GM21723 (cell line): Measurements from ENCODE around the gene OGFOD3.

ENCODE experiments used
- ATAC-seq: cut with Tn5 transposase; IDR thresholded peaks from one replicate; pipeline ENCODE4 v1.9.1; 2021; ENCODE audit warnings: mild to moderate bottlenecking, moderate library complexity; ENCODE audit not compliant: unreplicated experiment

Gene OGFOD3

DNA sequence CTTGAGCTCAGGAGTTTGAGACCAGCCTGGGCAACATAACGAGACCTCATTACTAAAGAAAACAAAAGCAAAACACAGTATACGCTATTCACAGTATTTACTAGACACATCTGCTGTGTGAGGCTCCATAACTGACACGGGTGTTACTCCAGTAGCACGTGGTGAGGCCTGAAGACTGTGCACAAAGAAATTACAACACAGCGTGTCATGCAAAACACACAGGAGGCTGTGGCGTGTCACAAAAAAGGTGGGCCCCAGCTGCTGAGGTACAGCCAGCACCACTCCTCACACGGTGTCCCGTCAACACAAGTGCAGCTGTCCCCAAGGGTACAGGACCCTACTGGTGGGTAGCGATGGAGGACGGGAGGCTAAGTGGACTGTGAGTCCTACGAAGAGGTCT is 29.5 kb upstream of the OGFOD3 start:
- ATAC-seq, result no peak

DNA sequence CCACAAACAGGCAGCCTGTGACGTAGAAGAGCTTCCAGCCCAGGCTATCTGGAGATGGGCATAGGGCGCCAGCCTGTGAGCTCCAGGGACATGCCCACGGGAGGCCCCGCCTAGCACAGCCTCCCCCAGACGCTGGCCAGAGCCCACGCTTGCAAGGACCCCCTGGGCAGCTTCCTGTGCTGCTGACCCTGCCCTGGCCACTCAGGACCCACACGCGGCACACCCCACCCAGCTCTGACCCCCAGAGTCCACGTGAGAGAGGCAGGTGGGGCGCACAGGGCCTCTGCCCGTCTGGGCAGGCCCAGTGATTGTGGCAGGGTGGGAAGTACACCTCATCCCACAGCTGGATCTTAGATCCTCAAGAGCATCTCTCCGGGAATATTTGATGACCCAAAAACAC is 28.3 kb upstream of the OGFOD3 start:
- ATAC-seq, result no peak

DNA sequence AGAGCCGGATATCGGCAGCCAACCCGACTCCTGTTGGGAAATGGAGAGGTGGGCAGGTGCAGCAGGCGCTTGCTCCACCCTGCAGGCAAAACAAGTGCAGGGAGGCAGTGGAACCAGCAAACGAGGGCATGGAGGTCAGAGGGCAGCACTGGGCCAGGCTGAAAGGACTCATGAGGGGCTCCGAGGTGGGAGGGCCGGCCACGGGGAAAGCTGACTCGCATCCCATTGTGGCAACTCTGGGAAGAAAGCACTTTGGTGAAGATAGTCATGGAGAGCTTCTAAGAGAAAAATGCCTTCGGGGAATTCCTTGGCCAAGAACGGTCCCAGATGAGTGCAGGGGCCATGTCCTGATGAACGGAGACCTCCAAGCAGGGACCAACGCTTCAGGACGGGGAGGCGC is 27.7 kb upstream of the OGFOD3 start:
- no peak for ATAC-seq

GRCh38 chr17:82445542-82445941 is 27.2 kb upstream of the OGFOD3 start:
- no peak for ATAC-seq

DNA sequence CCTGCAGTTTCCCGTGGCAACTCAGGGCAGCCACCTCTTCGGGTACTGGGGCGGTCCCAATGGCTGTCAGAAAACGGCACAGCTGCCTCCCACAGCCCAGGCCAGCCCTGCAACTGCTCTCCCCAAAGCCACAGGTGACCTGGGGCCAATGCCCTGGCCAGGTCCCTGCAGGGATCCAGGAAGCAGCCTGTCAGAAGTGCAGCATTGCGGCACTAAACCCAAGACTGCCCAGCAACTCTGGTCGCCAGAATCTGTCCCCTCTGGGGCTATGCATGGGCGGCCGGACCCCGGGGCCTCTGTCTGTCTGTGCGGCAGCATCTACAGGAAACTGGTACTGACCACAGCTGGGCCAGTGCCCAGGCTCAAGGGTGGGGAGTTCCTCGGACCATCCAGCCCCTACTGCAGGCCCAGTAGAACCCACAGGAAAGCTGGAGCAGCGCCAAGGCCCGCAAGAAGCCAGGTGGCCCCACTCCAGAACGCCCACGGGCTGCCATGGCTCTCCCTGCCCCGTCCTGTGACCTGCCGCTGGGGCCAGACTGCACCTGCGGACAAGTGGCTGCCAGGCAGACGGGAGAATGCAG is 26.6 kb upstream of the OGFOD3 start:
- ATAC-seq, result no peak

GRCh38 chr17:82444284-82444893 is 26.0 kb upstream of the OGFOD3 start:
- no peak for ATAC-seq

DNA sequence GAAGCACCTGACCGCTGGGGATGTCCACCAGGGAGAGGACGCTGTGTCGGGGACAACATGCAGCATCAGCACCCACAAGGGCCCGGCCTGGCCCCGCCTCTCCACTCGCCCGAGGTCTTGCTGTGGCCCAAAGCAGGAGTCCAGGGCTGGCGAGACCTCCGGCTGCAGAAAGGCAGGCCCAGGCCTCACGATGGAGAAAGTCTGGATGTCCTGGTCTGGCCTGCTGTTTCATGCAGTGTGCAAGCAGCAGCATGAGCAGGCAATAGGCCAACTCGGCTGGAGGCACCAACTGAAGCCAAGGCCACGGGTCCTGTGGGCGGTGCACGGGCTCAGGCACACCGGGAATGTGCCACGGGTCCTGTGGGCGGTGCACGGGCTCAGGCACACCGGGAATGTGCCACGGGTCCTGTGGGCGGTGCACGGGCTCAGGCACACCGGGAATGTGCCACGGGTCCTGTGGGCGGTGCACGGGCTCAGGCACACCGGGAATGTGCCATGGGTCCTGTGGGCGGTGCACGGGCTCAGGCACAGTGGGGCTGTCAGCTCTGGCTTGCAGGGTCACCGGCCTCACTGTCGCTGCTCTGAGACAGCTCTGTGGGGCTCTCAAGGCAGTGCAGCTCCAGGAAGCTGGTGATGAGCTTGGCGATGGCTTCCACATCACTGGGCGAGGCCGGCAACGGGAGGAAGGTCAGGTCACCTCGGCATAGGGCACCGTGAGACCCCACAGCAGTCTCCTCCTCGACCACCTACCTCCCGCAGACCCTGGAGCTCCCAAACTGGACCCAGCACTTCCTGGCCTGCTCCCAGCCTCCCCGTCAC is 25.3 kb upstream of the OGFOD3 start:
- ATAC-seq, result no peak

DNA sequence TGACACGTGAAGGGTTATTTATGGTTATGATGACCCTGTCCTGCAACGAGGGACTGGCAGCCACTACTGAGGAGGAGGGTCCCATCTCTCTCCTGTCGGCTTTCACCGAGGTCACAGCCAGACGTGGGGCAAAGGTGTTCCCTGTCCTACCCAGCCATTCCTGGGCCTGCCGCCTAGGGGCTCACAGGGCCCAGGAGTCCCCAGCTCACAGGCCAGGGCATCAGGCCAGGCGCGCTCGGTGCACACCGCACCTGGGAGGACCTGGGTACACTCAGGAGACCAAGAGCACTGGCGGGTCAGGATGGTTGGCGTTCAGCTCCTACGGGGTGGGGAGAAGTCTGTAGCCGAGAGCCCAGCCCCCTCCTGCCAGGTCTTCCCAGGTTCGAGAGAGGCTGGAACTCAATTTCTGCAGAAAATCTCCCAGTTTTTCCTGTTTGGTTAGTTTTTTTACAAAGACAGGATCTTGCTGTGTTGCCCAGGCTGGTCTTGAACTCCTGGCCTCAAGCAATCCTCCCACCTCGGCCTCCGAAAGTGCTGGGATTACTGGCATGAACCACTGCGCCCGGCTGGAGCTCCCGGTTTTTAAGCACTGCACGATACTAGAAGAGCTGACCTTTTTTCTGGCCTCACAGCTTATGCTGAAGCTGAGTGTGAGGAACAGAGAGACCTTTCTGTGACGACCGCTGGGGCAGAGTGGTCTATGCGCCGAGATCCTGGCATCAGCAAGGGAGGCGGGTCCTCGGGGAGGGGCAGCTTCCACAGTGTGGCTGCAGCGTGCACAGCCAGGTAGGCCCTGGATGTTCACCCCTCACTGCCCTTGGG is 24.5 kb upstream of the OGFOD3 start:
- no peak for ATAC-seq

DNA sequence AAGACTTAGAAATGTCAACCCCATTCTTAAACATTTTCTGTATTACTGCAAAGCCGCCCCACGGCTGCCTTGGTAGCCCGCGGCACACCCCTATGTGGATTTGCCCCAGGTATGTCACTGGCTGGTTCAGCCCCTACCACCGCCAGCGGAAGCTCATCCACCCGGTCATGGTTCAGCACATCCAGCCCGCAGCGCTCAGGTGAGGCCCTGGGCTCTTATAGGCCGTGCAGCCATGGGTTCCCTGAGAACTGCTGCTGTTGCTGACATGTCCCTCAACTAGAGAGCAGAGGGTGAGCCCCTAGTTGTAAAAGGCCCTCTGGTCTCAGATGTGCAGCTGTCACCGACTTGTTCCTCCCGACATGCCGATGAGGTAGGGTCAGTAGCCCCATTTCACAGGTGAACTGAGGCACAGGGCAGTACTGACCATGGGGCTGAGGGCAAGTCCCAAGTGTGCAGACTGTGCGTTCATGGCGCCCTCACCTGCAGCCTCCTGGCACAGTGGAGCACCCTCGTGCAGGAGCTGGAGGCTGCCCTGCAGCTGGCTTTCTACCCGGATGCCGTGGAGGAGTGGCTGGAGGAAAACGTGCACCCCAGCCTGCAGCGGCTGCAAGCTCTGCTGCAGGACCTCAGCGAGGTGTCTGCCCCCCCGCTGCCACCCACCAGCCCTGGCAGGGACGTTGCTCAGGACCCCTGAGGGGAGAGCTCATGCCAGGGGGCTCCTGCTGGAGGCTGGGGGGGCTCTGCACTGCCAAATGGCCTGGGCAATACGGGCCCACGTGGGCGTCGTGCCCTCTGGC is 23.5 kb upstream of the OGFOD3 start:
- no peak for ATAC-seq

GRCh38 chr17:82440991-82441627 is 22.7 kb upstream of the OGFOD3 start:
- ATAC-seq, result no peak

GRCh38 chr17:82440469-82440981 is 22.1 kb upstream of the OGFOD3 start:
- no peak for ATAC-seq

DNA sequence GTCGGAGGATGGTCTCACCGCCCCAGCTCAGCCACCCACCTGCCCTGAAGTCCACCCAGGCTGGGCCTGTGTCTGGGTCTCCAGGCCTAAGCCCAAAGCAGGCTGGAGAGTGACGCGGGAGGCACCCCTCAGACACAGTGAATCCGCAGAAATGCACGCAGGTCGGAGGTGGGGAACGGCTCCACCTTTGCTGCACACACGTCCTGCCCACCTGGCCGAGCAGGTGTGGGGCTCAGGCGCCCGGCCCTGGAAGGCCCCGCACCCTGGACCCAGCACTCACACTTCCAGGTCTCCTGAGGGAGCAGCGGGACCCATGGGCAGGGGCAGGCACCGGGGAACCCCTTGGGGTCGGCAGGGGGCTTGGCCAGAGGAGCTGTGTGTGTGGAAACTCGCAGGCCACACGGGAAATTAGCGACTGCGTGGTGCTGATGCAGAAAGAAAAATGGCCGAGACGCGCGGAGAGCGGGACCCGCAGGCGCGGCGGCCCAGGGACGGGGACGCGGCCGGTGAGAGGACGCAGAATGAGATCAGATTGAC is 21.5 kb upstream of the OGFOD3 start:
- ATAC-seq, result no peak

DNA sequence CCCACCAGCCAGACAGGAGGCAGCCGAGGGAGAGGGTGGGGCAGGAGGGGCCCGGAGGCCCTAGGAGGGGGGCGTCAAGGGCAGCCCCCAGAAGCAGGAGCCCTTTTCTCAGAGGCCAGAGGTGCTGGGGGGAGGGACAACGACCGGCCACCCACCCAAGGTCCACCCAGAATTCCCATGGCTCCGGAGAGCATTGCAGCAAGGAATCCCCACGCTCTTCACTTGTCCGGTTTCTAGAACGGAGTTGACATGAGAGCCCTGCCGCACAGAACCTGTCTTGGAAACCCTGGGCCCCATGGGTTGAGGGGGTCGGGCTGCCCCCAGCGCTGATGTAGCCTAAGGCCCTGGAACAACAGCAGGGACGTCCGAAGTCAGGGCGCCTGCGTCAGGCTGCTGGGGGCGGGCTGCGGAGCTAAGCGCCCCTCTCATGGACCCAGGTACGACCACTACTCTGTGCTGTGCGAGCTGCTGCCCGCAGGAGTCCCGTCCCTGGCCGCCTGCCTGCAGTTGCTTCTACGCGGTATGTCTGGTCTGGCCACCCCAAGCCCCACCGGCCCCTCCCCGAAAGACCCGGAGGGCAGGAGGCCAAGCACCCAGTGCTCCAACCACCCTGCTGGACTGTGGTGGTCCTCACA is 20.9 kb upstream of the OGFOD3 start:
- ATAC-seq, result no peak

DNA sequence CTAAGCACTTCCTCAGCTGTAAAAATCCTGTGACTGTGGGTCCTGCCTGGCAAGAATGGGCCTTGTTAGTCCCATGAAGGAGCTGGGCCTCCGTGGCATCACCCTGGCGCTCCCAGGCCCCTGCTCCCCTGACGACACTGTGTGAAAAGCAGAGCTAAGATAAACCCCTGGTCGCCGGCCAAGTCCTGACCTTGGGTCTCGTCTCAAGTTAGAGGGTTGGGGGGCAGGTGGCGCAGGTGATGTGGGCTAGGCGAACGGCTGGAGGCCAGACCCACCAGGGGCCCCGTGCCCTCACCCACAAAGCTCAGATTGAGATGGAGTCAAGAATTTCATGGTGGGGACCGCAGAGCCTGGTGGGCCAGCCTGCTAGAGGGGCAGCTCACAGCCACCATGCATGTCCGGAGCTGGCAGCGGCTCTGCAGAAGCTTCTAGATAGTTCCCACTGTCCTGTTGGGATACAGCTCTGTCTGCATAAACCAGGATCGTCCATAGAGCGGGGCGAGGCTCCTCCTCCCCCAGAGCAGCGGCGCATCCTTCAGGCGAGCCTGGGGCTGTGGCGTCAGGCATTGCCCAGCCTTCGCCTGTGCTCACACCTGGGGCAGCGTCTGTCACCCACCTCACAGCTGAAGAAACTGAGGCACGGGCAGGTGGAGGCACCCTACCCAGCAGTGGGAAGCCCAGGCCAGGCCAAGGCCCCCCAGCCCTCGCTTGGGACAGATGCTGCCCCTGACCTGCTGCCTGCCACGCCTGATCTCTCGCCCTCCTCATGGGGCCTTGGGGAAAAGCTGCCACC is 20.2 kb upstream of the OGFOD3 start:
- ATAC-seq, result no peak

DNA sequence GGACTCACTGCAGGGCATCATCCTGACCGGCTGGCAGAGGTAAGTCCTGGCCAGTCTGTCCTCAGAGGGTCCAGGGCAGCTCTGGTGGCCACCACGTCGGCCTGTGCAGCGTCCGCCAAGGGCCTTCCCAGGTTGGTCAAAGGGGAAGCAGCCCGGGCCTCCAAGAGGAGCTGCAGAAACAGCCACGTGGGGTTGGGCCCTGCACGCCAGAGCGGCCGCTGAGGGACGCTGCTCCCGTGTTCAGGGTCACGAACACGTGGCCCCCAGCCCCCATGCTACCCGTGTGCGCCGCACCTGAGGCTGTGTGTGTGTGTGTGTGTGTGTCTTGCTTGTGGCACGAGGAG is 18.9 kb upstream of the OGFOD3 start:
- ATAC-seq, result no peak

DNA sequence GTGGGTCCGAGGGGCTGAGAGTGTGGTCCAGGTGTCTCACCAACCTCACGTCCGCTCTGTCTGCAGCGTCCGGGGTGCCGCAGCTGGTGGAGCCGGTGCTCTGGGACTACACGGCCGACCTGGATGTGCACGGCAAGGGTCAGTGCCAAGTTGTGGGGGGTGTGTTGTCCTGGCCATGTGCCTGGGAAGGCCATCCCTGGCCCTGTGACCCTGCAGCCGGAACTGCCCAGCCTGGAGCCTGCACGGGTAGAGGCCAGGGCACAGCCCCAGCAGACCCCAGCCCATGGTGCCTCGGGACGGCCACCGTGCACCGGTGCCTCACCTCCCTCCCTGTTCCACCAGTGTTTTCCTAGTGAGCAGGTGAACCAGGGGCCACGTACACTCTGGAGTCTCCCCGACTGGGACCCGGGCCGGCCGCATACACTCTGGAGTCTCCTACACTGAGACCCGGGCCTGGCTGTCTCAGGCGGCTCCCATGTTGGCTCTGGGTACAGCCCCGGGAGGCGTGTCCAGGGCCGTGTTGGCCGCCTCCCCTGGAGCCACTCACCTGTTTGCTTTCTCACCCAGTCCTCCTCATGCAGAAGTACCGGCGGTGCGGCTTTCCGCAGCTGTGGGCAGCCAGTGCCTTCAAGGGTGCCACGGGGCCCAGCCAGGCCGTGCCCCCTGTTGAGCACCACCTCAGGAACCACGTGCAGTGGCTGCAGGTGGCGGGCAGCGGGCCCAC is 18.4 kb upstream of the OGFOD3 start:
- no peak for ATAC-seq

GRCh38 chr17:82435601-82436583 is 17.5 kb upstream of the OGFOD3 start:
- no peak for ATAC-seq
